ENCODE data around the gene ARGLU1. TPM values are rescaled to one million over a fixed set of nuclear protein-coding genes. Genes with fewer than 3 reads are reported as not detected.

ARGLU1 gene
- polyA plus RNA-seq, 1 experiment = 25.6 TPM

DNA sequence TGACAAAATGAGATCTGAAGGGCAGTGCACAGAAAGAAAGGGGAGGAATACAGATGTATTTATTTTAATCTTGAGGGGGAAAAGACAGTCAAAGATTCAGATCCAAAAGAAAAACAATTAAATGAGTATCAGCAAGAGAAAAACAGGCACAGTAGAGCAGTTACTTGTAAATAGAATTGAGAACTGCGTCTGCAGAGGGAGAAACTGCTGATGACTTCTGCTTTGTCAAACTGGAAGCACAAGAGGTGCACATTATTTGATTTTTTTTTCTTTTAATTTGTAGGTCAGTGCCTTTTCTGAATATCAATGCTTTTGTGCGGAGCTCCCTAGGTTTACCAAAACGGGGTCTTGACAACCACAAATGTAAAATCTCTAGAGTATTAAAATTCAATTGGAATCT is 69.8 kb downstream of the ARGLU1 start:
- no peak for DNase-seq (ENCODE audit: low read depth)
- CTCF ChIA-PET = interaction anchor here (1.3 kb wide), 1 partner anchor 13 kb away, joined by 5 read pairs; no protein-coding TSS in a partner anchor
- no peaks in the 10 kb centered on the region for H3K27me3 ChIP-seq (ENCODE audit: control insufficient read depth, insufficient read depth, low read length)
- TF ChIP-seq, protein P1, sequence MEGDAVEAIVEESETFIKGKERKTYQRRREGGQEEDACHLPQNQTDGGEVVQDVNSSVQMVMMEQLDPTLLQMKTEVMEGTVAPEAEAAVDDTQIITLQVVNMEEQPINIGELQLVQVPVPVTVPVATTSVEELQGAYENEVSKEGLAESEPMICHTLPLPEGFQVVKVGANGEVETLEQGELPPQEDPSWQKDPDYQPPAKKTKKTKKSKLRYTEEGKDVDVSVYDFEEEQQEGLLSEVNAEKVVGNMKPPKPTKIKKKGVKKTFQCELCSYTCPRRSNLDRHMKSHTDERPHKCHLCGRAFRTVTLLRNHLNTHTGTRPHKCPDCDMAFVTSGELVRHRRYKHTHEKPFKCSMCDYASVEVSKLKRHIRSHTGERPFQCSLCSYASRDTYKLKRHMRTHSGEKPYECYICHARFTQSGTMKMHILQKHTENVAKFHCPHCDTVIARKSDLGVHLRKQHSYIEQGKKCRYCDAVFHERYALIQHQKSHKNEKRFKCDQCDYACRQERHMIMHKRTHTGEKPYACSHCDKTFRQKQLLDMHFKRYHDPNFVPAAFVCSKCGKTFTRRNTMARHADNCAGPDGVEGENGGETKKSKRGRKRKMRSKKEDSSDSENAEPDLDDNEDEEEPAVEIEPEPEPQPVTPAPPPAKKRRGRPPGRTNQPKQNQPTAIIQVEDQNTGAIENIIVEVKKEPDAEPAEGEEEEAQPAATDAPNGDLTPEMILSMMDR (IDR thresholded peaks at IDR 0.05; ENCODE audit: insufficient read depth, low read depth, low read length) = no peak
- peaks cover 3% of the 10 kb centered on the region for H3K36me3 ChIP-seq (ENCODE audit: control insufficient read depth, insufficient read depth, low read length)
- no peak overlapping the region for H3K4me3 ChIP-seq (ENCODE audit: low read depth, low read length)
- POLR2A ChIA-PET = no interaction called here

DNA sequence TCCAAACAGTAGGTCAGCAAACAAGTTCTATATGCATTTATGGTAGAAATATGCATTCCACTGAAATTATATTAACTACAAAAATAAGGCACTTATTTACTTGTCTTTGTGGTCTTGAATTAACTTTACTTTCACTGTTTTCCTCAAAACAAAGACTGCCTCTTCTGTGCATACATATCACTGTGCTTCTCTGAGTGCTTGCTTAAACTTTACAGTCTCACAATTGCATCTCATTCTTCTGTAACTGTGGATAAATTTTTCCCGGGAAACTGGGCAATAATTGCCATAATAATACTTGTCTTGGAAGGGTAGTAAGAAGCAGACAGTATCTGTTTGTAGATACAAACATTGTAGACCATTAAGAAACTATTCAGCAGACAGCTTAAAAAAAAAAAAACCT is 70.9 kb downstream of the ARGLU1 start:
- CTCF ChIA-PET = no interaction called here
- TF ChIP-seq, protein P1 (IDR thresholded peaks at IDR 0.05; ENCODE audit: insufficient read depth, low read depth, low read length) = no peak
- POLR2A ChIA-PET = interaction anchor here (0.6 kb wide), 1 partner anchor 34 kb away, joined by 3 read pairs; no protein-coding TSS in a partner anchor
- Histone ChIP-seq H3K36me3 (ENCODE audit: control insufficient read depth, insufficient read depth, low read length) (peaks cover 14% of the 10 kb centered on the region), H3K27me3 (ENCODE audit: control insufficient read depth, insufficient read depth, low read length) (no peaks in the 10 kb centered on the region), H3K4me3 (ENCODE audit: low read depth, low read length) (no peak overlapping the region)
- no peak for DNase-seq (ENCODE audit: low read depth)

DNA sequence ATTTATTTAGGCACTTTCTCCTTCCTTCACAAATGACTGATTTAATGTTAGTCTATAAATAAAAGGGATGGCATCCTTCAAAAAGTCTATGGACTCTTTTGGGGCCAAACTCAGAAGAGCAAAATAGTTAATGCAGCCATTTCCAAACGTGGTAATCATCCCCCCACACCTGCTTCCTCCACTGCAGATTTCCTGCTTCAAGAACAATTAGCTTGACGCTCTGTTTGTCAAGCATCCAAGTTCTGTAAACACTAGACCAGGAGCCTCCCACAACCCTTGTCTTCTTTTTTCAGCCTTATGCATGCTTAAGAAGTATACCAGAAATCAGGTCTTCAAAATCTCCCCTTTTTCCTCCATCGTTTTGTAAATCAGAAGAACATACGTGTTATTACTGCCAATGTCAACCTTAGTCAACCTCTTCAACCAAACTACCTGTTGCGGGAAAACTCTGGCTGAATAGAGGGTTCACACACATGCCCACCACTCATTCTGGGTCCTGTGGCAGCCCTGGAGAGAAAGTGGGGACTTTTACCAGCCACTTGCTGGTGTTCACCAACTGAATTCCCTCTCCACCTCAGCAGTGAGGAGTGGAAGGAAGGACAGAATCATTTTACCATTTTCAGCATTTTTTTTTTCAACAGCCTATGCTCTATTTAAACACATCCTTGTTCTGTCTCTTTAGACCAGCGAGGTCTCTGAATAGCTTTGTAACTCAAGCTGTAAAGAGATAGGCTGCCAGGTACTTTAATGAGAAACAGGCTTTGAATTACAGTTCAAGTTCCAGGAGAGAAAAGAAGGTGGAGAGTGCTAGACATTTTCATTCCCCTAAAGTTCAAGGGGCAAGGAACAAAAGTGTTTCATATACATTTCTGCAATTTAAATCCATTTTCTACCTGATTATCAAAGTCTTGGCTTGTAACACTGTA is 71.6 kb downstream of the ARGLU1 start:
- POLR2A ChIA-PET = interaction anchor here (0.6 kb wide), 1 partner anchor 35 kb away, joined by 3 read pairs; no protein-coding TSS in a partner anchor
- no peak for DNase-seq (ENCODE audit: low read depth)
- peaks cover 17% of the 10 kb centered on the region for H3K36me3 ChIP-seq (ENCODE audit: control insufficient read depth, insufficient read depth, low read length)
- no peaks in the 10 kb centered on the region for H3K27me3 ChIP-seq (ENCODE audit: control insufficient read depth, insufficient read depth, low read length)
- CTCF ChIA-PET = no interaction called here
- TF ChIP-seq, protein P1 (IDR thresholded peaks at IDR 0.05; ENCODE audit: insufficient read depth, low read depth, low read length) = no peak
- no peak overlapping the region for H3K4me3 ChIP-seq (ENCODE audit: low read depth, low read length)

DNA sequence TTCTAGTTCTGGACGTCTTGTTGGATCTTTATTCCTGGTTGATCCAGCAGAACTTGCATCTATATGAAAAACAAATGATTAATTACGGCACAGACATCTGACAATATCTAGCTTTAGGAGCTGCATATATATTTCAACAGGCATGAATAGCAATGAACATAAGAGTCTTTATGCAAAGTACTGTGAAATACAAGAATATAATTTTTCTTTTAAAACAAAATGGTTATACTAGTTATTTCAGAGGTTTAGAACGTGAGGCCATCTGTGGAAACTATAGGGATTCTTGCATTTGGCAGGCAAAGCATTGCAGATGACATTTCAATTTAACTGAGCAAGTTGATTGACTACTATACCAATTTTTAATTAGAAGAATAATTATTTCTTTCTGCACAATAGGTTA is 73.0 kb downstream of the ARGLU1 start:
- ChIA-PET CTCF (interaction anchor here (1.1 to 1.8 kb wide), 3 partner anchors 9 to 22 kb away, joined by 3 to 4 read pairs (median 3); no protein-coding TSS in a partner anchor), POLR2A (no interaction called here)
- no peak for DNase-seq (ENCODE audit: low read depth)
- H3K4me3 ChIP-seq (ENCODE audit: low read depth, low read length) = no peak overlapping the region
- peaks cover 17% of the 10 kb centered on the region for H3K36me3 ChIP-seq (ENCODE audit: control insufficient read depth, insufficient read depth, low read length)
- no peaks in the 10 kb centered on the region for H3K27me3 ChIP-seq (ENCODE audit: control insufficient read depth, insufficient read depth, low read length)
- TF ChIP-seq, protein P1 (IDR thresholded peaks at IDR 0.05; ENCODE audit: insufficient read depth, low read depth, low read length) = no peak

DNA sequence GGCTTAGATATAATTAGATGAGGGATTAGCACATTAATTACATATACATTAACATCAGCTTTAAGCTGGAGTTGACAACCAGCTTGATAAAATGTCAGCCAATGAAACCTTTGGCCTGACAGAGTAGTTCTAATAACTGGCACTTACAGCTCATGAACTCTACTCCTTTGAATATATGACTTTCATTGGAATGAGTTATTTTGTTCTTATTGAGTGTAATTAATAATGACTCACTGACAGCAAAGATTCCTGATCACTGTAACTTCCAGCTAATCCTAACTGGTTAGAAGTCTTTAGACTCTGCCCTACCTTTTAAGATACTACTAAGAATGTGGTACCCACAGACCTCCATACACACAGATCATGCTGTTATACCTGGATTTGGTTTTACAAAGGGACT is 73.4 kb downstream of the ARGLU1 start:
- no peak for DNase-seq (ENCODE audit: low read depth)
- TF ChIP-seq, protein P1 (IDR thresholded peaks at IDR 0.05; ENCODE audit: insufficient read depth, low read depth, low read length) = no peak
- CTCF ChIA-PET = interaction anchor here (1.1 to 1.8 kb wide), 3 partner anchors 8 to 21 kb away, joined by 3 to 4 read pairs (median 3); no protein-coding TSS in a partner anchor
- no peaks in the 10 kb centered on the region for H3K27me3 ChIP-seq (ENCODE audit: control insufficient read depth, insufficient read depth, low read length)
- POLR2A ChIA-PET = no interaction called here
- H3K36me3 ChIP-seq (ENCODE audit: control insufficient read depth, insufficient read depth, low read length) = peaks cover 17% of the 10 kb centered on the region
- H3K4me3 ChIP-seq (ENCODE audit: low read depth, low read length) = no peak overlapping the region
